ENCODE results near the gene SMG6.

The SMG6 gene

GRCh38 chr17:2085648-2085949 lies 218.0 kb downstream of the SMG6 start:
- H2BK5ac ChIP-seq (ENCODE audit: low read depth, low read length, poor library complexity, severe bottlenecking), result no peak overlapping the region
- H3K79me1 ChIP-seq (replicated peaks; ENCODE audit: low read length, poor library complexity, severe bottlenecking), result peaks cover 26% of the 10 kb centered on the region
- peak overlapping the region; percentile 52 to 79 for H3K4ac ChIP-seq (ENCODE audit: low read depth in 1 of 2, low read length in 2 of 2)
- peak overlapping the region; percentile 40 to 88 for H3K18ac ChIP-seq (ENCODE audit: low read depth in 1 of 2, low read length in 2 of 2)
- H2BK120ac ChIP-seq (ENCODE audit: low read depth, low read length), result peak overlapping the region; percentile 4
- peak overlapping the region in 1 of 2 experiments; percentile 28 for H3K4me3 ChIP-seq (ENCODE audit: insufficient read depth in 1 of 2, low read depth in 1 of 2, low read length in 2 of 2)
- H2BK12ac ChIP-seq (ENCODE audit: low read length in 2 of 2), result peak overlapping the region; percentile 28 to 98
- H4K8ac ChIP-seq (ENCODE audit: low read length), result peak overlapping the region; percentile 33
- H3K4me1 ChIP-seq (ENCODE audit: control insufficient read depth, insufficient read depth, low read depth, low read length), result peaks cover 61% of the 10 kb centered on the region
- peak; percentile 83 for DNase-seq
- peaks cover 20 to 31% of the 10 kb centered on the region in 2 experiments for H3K36me3 ChIP-seq (ENCODE audit: control insufficient read depth in 1 of 2, insufficient read depth in 2 of 2, low read depth in 1 of 2, low read length in 2 of 2)
- no peak overlapping the region for H2BK15ac ChIP-seq (ENCODE audit: low read depth, poor library complexity, severe bottlenecking)
- WGBS, result 31% methylated on average over 5 of the region's 5 CpGs
- H3K27me3 ChIP-seq (ENCODE audit: control insufficient read depth in 1 of 2, insufficient read depth in 1 of 2, low read length in 2 of 2), result no peaks in the 10 kb centered on the region
- no peak overlapping the region for H3K27ac ChIP-seq (ENCODE audit: low read length, poor library complexity, severe bottlenecking)
- no peaks in the 10 kb centered on the region for H3K9me3 ChIP-seq (ENCODE audit: control insufficient read depth, low read length)
- peak overlapping the region; percentile 15 for H4K91ac ChIP-seq (ENCODE audit: low read length)
- H3K23ac ChIP-seq (ENCODE audit: low read length in 2 of 2), result no peak overlapping the region
- no peak overlapping the region for H2AFZ ChIP-seq (ENCODE audit: low read depth, low read length)
- H3K14ac ChIP-seq (ENCODE audit: low read length in 2 of 2), result peak overlapping the region in 1 of 2 experiments; percentile 78
- H3K9ac ChIP-seq (ENCODE audit: low read length), result peak overlapping the region; percentile 52
- no peak overlapping the region for H3K4me2 ChIP-seq (ENCODE audit: low read length, poor library complexity, severe bottlenecking)
- H2AK5ac ChIP-seq (ENCODE audit: low read length, severe bottlenecking), result peak overlapping the region; percentile 16

DNA sequence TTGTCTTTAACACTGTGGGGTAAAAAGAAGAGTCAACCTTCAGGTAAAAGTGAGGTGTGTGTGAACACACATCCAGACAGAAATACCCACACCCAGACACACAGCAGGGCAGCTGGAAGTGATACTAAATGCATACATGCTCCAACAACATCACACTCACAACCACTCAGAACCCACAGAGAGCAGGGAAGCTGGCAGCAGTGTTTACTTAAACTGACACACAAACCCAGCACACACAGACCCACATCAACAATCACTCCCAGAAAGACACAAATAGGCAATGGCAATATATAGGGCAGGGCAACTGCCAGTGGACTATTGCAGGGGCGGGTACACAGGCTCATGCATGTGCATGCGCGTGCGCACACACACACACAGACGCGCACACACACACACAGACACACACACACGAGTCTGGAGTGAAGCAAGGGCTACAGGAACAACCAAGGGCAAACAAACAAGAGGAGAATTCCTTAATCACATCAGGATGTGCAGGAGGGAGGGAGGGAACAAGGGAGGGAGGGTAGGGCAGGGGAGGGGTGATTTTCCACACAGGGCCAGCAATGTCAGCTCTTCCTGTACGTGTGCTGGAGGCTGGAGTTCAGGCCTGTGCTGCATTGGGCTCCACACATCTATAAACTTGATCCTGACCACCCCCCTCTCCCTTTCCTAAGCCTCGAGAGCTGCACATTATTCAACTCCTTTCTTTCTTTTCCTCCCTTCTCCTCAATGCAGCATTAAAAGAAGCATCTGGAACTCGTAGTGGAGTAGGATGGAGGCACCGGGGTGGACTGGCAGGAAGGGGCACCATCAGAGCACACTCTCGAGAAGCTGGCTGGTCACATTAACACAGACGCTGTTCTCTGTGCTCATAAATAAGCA lies 218.6 kb downstream of the SMG6 start:
- peaks cover 25 to 33% of the 10 kb centered on the region in 2 experiments for H3K36me3 ChIP-seq (ENCODE audit: control insufficient read depth in 1 of 2, insufficient read depth in 2 of 2, low read depth in 1 of 2, low read length in 2 of 2)
- no peak overlapping the region for H3K4me2 ChIP-seq (ENCODE audit: low read length, poor library complexity, severe bottlenecking)
- H3K4ac ChIP-seq (ENCODE audit: low read depth in 1 of 2, low read length in 2 of 2), result peak overlapping the region; percentile 83 to 90
- no peak overlapping the region for H3K27ac ChIP-seq (ENCODE audit: low read length, poor library complexity, severe bottlenecking)
- peak overlapping the region; percentile 98 for H2BK12ac ChIP-seq (ENCODE audit: low read length in 2 of 2)
- H3K4me1 ChIP-seq (ENCODE audit: control insufficient read depth, insufficient read depth, low read depth, low read length), result peaks cover 57% of the 10 kb centered on the region
- no peak overlapping the region for H3K14ac ChIP-seq (ENCODE audit: low read length in 2 of 2)
- H3K9ac ChIP-seq (ENCODE audit: low read length), result peak overlapping the region; percentile 52
- H2AK5ac ChIP-seq (ENCODE audit: low read length, severe bottlenecking), result peak overlapping the region; percentile 16
- H2AFZ ChIP-seq (ENCODE audit: low read depth, low read length), result no peak overlapping the region
- H3K4me3 ChIP-seq (ENCODE audit: insufficient read depth in 1 of 2, low read depth in 1 of 2, low read length in 2 of 2), result peak overlapping the region in 1 of 2 experiments; percentile 4
- peak; percentile 89 for DNase-seq
- 37% methylated on average over 10 of the region's 13 CpGs for WGBS
- no peaks in the 10 kb centered on the region for H3K9me3 ChIP-seq (ENCODE audit: control insufficient read depth, low read length)
- H3K79me1 ChIP-seq (replicated peaks; ENCODE audit: low read length, poor library complexity, severe bottlenecking), result peaks cover 23% of the 10 kb centered on the region
- H4K91ac ChIP-seq (ENCODE audit: low read length), result peak overlapping the region; percentile 85
- H3K27me3 ChIP-seq (ENCODE audit: control insufficient read depth in 1 of 2, insufficient read depth in 1 of 2, low read length in 2 of 2), result no peaks in the 10 kb centered on the region
- no peak overlapping the region for H3K23ac ChIP-seq (ENCODE audit: low read length in 2 of 2)
- no peak overlapping the region for H2BK5ac ChIP-seq (ENCODE audit: low read depth, low read length, poor library complexity, severe bottlenecking)
- H3K18ac ChIP-seq (ENCODE audit: low read depth in 1 of 2, low read length in 2 of 2), result peak overlapping the region; percentile 87 to 88
- no peak overlapping the region for H2BK15ac ChIP-seq (ENCODE audit: low read depth, poor library complexity, severe bottlenecking)
- peak overlapping the region; percentile 56 for H4K8ac ChIP-seq (ENCODE audit: low read length)
- H2BK120ac ChIP-seq (ENCODE audit: low read depth, low read length), result peak overlapping the region; percentile 77

DNA sequence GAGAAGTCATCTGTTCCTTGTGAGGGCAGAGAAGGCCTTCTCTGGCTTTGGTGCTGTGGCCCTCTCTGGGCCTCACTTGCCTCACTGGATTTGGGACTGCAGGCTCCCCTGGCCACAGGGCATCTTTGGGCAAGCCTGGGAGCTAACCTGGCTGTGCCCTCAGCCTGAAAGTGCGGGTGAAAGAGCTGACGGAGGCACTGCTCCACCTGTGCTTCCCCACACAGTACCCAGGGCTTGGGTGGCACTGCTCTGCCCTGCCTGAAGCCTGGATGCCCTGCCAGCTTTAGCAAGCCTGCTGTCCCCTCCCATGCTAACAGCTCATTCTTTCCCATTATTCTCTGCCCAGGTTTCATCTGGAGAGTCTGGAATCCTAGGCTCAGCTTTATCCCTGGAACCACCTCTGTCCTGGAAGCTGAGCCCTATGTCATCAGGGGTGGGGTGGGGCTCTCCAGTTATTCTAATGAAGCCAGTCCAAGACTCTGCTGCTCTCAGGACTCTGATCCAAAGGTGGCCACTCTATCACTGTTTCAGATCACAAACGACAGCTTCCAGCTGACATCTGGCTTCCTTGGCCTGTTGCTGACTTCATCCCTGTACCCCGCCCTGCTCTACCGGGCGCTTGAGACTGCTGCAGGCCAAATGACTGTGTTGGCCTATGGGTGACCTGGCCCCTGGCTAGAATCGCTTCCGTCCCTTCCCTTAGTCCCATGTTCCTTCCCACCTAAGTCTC lies 219.4 kb downstream of the SMG6 start:
- peak overlapping the region; percentile 81 to 87 for H3K18ac ChIP-seq (ENCODE audit: low read depth in 1 of 2, low read length in 2 of 2)
- H2BK12ac ChIP-seq (ENCODE audit: low read length in 2 of 2), result peak overlapping the region; percentile 86 to 98
- H3K4me2 ChIP-seq (ENCODE audit: low read length, poor library complexity, severe bottlenecking), result no peak overlapping the region
- peak overlapping the region; percentile 78 for H2BK120ac ChIP-seq (ENCODE audit: low read depth, low read length)
- no peaks in the 10 kb centered on the region for H3K27me3 ChIP-seq (ENCODE audit: control insufficient read depth in 1 of 2, insufficient read depth in 1 of 2, low read length in 2 of 2)
- peak overlapping the region; percentile 91 for H4K91ac ChIP-seq (ENCODE audit: low read length)
- H3K79me1 ChIP-seq (replicated peaks; ENCODE audit: low read length, poor library complexity, severe bottlenecking), result peaks cover 23% of the 10 kb centered on the region
- H3K4me1 ChIP-seq (ENCODE audit: control insufficient read depth, insufficient read depth, low read depth, low read length), result peaks cover 57% of the 10 kb centered on the region
- H2BK15ac ChIP-seq (ENCODE audit: low read depth, poor library complexity, severe bottlenecking), result peak overlapping the region; percentile 68
- DNase-seq, result peak; percentile 84
- H2AFZ ChIP-seq (ENCODE audit: low read depth, low read length), result no peak overlapping the region
- H3K9ac ChIP-seq (ENCODE audit: low read length), result peak overlapping the region; percentile 52
- H4K8ac ChIP-seq (ENCODE audit: low read length), result peak overlapping the region; percentile 86
- peak overlapping the region in 1 of 2 experiments; percentile 84 for H3K14ac ChIP-seq (ENCODE audit: low read length in 2 of 2)
- no peaks in the 10 kb centered on the region for H3K9me3 ChIP-seq (ENCODE audit: control insufficient read depth, low read length)
- 40% methylated on average over 8 of the region's 8 CpGs for WGBS
- peaks cover 31 to 35% of the 10 kb centered on the region in 2 experiments for H3K36me3 ChIP-seq (ENCODE audit: control insufficient read depth in 1 of 2, insufficient read depth in 2 of 2, low read depth in 1 of 2, low read length in 2 of 2)
- peak overlapping the region; percentile 83 to 90 for H3K4ac ChIP-seq (ENCODE audit: low read depth in 1 of 2, low read length in 2 of 2)
- H2BK5ac ChIP-seq (ENCODE audit: low read depth, low read length, poor library complexity, severe bottlenecking), result no peak overlapping the region
- H3K23ac ChIP-seq (ENCODE audit: low read length in 2 of 2), result no peak overlapping the region
- peak overlapping the region in 1 of 2 experiments; percentile 4 for H3K4me3 ChIP-seq (ENCODE audit: insufficient read depth in 1 of 2, low read depth in 1 of 2, low read length in 2 of 2)
- peak overlapping the region; percentile 67 for H2AK5ac ChIP-seq (ENCODE audit: low read length, severe bottlenecking)
- no peak overlapping the region for H3K27ac ChIP-seq (ENCODE audit: low read length, poor library complexity, severe bottlenecking)

DNA sequence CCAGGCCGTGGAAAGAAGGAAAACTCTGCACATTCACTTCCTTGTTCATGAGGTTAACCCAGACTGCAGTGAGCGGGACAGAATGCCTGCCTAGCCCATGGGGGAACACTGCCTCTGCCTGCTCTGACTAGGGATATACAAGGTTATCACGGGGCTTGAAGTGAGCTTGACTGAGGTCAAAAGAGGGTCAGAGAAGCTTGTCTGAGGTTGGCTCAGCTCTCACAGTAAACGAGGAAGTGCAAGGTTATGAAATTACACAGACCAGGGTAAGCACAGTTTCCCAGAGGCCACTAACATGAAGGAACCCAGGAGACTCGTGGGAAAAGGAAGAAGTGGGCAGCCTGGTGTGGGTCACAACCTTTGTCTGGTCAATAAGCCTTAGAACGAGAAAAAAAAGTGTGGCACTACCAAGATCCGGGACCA lies 220.0 kb downstream of the SMG6 start:
- H2BK120ac ChIP-seq (ENCODE audit: low read depth, low read length), result peak overlapping the region; percentile 78
- H3K79me1 ChIP-seq (replicated peaks; ENCODE audit: low read length, poor library complexity, severe bottlenecking), result peaks cover 23% of the 10 kb centered on the region
- H3K27ac ChIP-seq (ENCODE audit: low read length, poor library complexity, severe bottlenecking), result no peak overlapping the region
- H3K14ac ChIP-seq (ENCODE audit: low read length in 2 of 2), result peak overlapping the region in 1 of 2 experiments; percentile 84
- DNase-seq, result peak; percentile 63
- no peak overlapping the region for H2BK5ac ChIP-seq (ENCODE audit: low read depth, low read length, poor library complexity, severe bottlenecking)
- H3K36me3 ChIP-seq (ENCODE audit: control insufficient read depth in 1 of 2, insufficient read depth in 2 of 2, low read depth in 1 of 2, low read length in 2 of 2), result peaks cover 37 to 39% of the 10 kb centered on the region in 2 experiments
- H3K18ac ChIP-seq (ENCODE audit: low read depth in 1 of 2, low read length in 2 of 2), result peak overlapping the region; percentile 73 to 87
- H3K4me1 ChIP-seq (ENCODE audit: control insufficient read depth, insufficient read depth, low read depth, low read length), result peaks cover 54% of the 10 kb centered on the region
- 41% methylated on average over 7 of the region's 7 CpGs for WGBS
- H4K8ac ChIP-seq (ENCODE audit: low read length), result peak overlapping the region; percentile 86
- peak overlapping the region; percentile 49 to 83 for H3K4ac ChIP-seq (ENCODE audit: low read depth in 1 of 2, low read length in 2 of 2)
- no peak overlapping the region for H2AK5ac ChIP-seq (ENCODE audit: low read length, severe bottlenecking)
- peak overlapping the region; percentile 29 for H2BK15ac ChIP-seq (ENCODE audit: low read depth, poor library complexity, severe bottlenecking)
- H3K9ac ChIP-seq (ENCODE audit: low read length), result peak overlapping the region; percentile 52
- H3K23ac ChIP-seq (ENCODE audit: low read length in 2 of 2), result no peak overlapping the region
- no peaks in the 10 kb centered on the region for H3K27me3 ChIP-seq (ENCODE audit: control insufficient read depth in 1 of 2, insufficient read depth in 1 of 2, low read length in 2 of 2)
- no peak overlapping the region for H3K4me2 ChIP-seq (ENCODE audit: low read length, poor library complexity, severe bottlenecking)
- no peaks in the 10 kb centered on the region for H3K9me3 ChIP-seq (ENCODE audit: control insufficient read depth, low read length)
- H3K4me3 ChIP-seq (ENCODE audit: insufficient read depth in 1 of 2, low read depth in 1 of 2, low read length in 2 of 2), result no peak overlapping the region
- H4K91ac ChIP-seq (ENCODE audit: low read length), result peak overlapping the region; percentile 91
- H2BK12ac ChIP-seq (ENCODE audit: low read length in 2 of 2), result peak overlapping the region; percentile 65 to 98
- no peak overlapping the region for H2AFZ ChIP-seq (ENCODE audit: low read depth, low read length)
